Measurements from ENCODE around the gene PGM5. TPM values are rescaled to one million over a fixed set of nuclear protein-coding genes. Genes with fewer than 3 reads are reported as not detected.
"Not testable (repeated sequence)": the region's sequence is repeated elsewhere in the genome, so short reads cannot be mapped to it uniquely, and the experiment has no call there.

The PGM5 gene
- total RNA-seq, 2 experiments from 2014 or later: not detected

GRCh38 chr9:68390737-68391136 is 34.3 kb downstream of the PGM5 start:
- BruUV-seq (replicated peaks); H4K20me1 ChIP-seq (ENCODE audit: insufficient read depth, low read length); DNase-seq (ENCODE audit: low spot score); H3K4me3 ChIP-seq (ENCODE audit: low read depth, low read length, poor library complexity, severe bottlenecking); H3K4me1 ChIP-seq (ENCODE audit: insufficient read depth, low read length, poor library complexity, severe bottlenecking); H3K79me2 ChIP-seq (ENCODE audit: insufficient read depth, low read depth, low read length); POLR2A ChIA-PET; H2AFZ ChIP-seq (ENCODE audit: low read length); H3K9me2 ChIP-seq (ENCODE audit: insufficient read depth, low read length); intact Hi-C loops (cut with micrococcal nuclease; ENCODE audit: unreplicated experiment); H3K4me2 ChIP-seq (ENCODE audit: low read length); H3K9me3 ChIP-seq (ENCODE audit: low read length); CTCF ChIA-PET (ENCODE audit: unreplicated experiment); H3K36me3 ChIP-seq (ENCODE audit: insufficient read depth, low read length); H3K27ac ChIP-seq (ENCODE audit: low read depth, low read length, poor library complexity, severe bottlenecking): not testable (repeated sequence)

DNA sequence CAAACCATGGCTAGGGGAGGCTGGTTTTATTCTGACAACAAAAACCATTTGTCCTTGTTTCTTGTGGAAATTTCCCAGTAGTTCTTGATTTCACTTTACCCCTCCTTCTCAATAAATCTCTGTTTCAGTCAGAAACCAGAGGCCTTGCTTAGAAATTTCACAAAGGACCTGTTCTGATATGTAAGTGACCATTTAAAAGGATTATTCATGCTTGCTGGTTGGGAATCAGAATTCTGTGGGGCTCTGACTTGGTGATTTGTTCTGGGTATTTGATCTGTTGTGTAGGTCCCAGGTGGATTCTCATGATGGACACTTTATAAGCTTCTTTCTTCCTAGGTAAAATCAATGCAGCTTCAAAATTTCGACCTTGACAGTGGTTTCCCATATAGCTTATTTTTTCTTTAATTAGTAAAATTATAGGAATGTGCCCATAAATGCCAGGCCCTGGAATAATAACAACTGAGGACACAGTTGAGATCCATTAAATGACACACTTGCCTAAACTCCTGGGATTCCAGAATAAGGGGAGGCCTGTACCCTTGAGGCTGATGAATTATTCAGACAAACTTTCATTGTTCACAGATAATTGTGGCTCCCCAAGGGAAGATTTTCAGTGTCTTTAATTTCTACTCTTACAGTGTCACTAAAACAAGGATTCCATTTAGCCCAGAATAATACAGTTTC is 40.1 kb downstream of the PGM5 start:
- H3K9me2 ChIP-seq (ENCODE audit: insufficient read depth, low read length); H3K4me1 ChIP-seq (ENCODE audit: insufficient read depth, low read length, poor library complexity, severe bottlenecking); H3K9me3 ChIP-seq (ENCODE audit: low read length); DNase-seq (ENCODE audit: low spot score); H3K4me2 ChIP-seq (ENCODE audit: low read length); H2AFZ ChIP-seq (ENCODE audit: low read length); BruUV-seq (replicated peaks); H3K36me3 ChIP-seq (ENCODE audit: insufficient read depth, low read length); POLR2A ChIA-PET; H3K79me2 ChIP-seq (ENCODE audit: insufficient read depth, low read depth, low read length); H4K20me1 ChIP-seq (ENCODE audit: insufficient read depth, low read length); H3K27ac ChIP-seq (ENCODE audit: low read depth, low read length, poor library complexity, severe bottlenecking); CTCF ChIA-PET (ENCODE audit: unreplicated experiment); H3K4me3 ChIP-seq (ENCODE audit: low read depth, low read length, poor library complexity, severe bottlenecking): not testable (repeated sequence)
- intact Hi-C loops (cut with micrococcal nuclease; ENCODE audit: unreplicated experiment): loop anchor here (5.0 kb wide), 1 partner anchor 51 kb away; no protein-coding TSS in a partner anchor

- H3K4me3 ChIP-seq (ENCODE audit: low read depth, low read length, poor library complexity, severe bottlenecking); H3K9me2 ChIP-seq (ENCODE audit: insufficient read depth, low read length); H3K9me3 ChIP-seq (ENCODE audit: low read length); H4K20me1 ChIP-seq (ENCODE audit: insufficient read depth, low read length); H3K4me1 ChIP-seq (ENCODE audit: insufficient read depth, low read length, poor library complexity, severe bottlenecking); H3K36me3 ChIP-seq (ENCODE audit: insufficient read depth, low read length); DNase-seq (ENCODE audit: low spot score); H3K4me2 ChIP-seq (ENCODE audit: low read length); H3K27ac ChIP-seq (ENCODE audit: low read depth, low read length, poor library complexity, severe bottlenecking); POLR2A ChIA-PET; H2AFZ ChIP-seq (ENCODE audit: low read length); BruUV-seq (replicated peaks); CTCF ChIA-PET (ENCODE audit: unreplicated experiment); H3K79me2 ChIP-seq (ENCODE audit: insufficient read depth, low read depth, low read length): not testable (repeated sequence)
- intact Hi-C loops (cut with micrococcal nuclease; ENCODE audit: unreplicated experiment): loop anchor here (5.0 kb wide), 1 partner anchor 50 kb away; no protein-coding TSS in a partner anchor
These were observed 40.6 kb downstream of the PGM5 start for GRCh38 chr9:68397095-68397423.

DNA sequence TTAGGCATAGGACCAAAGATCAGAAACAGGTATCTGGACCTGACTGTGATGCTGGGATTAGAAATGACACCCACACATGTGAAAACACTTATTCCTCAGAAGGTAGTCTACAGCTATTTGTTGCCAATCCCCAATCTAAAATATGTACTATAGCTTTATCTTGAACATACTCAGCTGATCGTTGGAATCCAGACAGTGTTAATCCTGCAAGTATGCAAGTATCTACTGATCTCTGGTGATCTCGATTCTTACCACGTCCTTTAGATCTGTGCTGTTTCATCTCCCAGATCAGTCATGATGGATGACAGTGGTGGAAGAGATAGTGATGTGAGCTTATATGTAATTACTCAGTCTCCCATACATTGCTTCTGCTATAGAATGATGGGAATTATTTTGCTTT is 41.4 kb downstream of the PGM5 start:
- intact Hi-C loops (cut with micrococcal nuclease; ENCODE audit: unreplicated experiment): loop anchor here (5.0 kb wide), 1 partner anchor 50 kb away; no protein-coding TSS in a partner anchor
- DNase-seq (ENCODE audit: low spot score); POLR2A ChIA-PET; H3K4me1 ChIP-seq (ENCODE audit: insufficient read depth, low read length, poor library complexity, severe bottlenecking); H3K4me2 ChIP-seq (ENCODE audit: low read length); H4K20me1 ChIP-seq (ENCODE audit: insufficient read depth, low read length); H2AFZ ChIP-seq (ENCODE audit: low read length); H3K27ac ChIP-seq (ENCODE audit: low read depth, low read length, poor library complexity, severe bottlenecking); H3K9me2 ChIP-seq (ENCODE audit: insufficient read depth, low read length); H3K79me2 ChIP-seq (ENCODE audit: insufficient read depth, low read depth, low read length); CTCF ChIA-PET (ENCODE audit: unreplicated experiment); H3K36me3 ChIP-seq (ENCODE audit: insufficient read depth, low read length); H3K9me3 ChIP-seq (ENCODE audit: low read length); BruUV-seq (replicated peaks); H3K4me3 ChIP-seq (ENCODE audit: low read depth, low read length, poor library complexity, severe bottlenecking): not testable (repeated sequence)

- DNase-seq (ENCODE audit: low spot score); H3K4me2 ChIP-seq (ENCODE audit: low read length); H3K9me2 ChIP-seq (ENCODE audit: insufficient read depth, low read length); H3K9me3 ChIP-seq (ENCODE audit: low read length); H3K79me2 ChIP-seq (ENCODE audit: insufficient read depth, low read depth, low read length); H4K20me1 ChIP-seq (ENCODE audit: insufficient read depth, low read length); H3K4me3 ChIP-seq (ENCODE audit: low read depth, low read length, poor library complexity, severe bottlenecking); CTCF ChIA-PET (ENCODE audit: unreplicated experiment); H3K36me3 ChIP-seq (ENCODE audit: insufficient read depth, low read length); H3K4me1 ChIP-seq (ENCODE audit: insufficient read depth, low read length, poor library complexity, severe bottlenecking); H2AFZ ChIP-seq (ENCODE audit: low read length); H3K27ac ChIP-seq (ENCODE audit: low read depth, low read length, poor library complexity, severe bottlenecking); POLR2A ChIA-PET; BruUV-seq (replicated peaks): not testable (repeated sequence)
- intact Hi-C loops (cut with micrococcal nuclease; ENCODE audit: unreplicated experiment): loop anchor here (5.0 kb wide), 1 partner anchor 49 kb away; no protein-coding TSS in a partner anchor
These were observed 41.9 kb downstream of the PGM5 start for GRCh38 chr9:68398324-68398723.

DNA sequence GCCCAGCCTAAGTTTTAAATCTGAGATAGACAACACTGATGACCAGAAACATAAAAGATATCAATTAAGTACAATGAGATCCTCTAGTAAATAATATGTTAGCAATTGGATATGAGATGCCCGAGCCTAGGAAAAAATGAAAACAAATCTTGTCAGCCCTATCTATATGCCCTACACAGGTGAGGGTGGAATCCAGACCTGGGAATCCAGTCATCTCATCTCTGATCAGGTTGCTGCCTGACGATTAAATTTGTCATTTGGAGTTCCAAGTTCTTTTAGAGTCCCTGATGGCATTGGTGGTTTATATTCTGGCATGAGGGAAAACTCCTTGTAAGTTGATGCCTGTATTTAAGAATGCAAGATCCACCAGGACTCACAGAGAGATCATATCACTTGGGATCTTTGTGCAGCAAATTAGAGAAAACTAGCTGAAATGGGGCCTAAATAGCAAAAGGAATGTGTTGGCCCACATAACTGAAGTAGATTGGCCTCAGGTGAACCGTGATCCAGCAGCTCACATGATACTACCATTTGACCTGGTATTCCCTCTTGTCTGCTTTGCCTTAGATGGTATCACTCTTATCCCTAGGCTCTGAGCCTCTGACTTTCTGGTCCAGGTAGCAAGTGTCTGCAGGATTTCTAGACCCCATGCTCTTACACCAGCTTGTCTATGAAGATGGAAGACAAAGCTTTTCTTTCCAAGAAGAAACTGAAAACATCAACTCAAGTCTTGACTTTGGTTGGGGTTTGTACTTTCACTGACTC is 48.2 kb downstream of the PGM5 start:
- POLR2A ChIA-PET; CTCF ChIA-PET (ENCODE audit: unreplicated experiment); H2AFZ ChIP-seq (ENCODE audit: low read length); H3K79me2 ChIP-seq (ENCODE audit: insufficient read depth, low read depth, low read length); DNase-seq (ENCODE audit: low spot score); H3K4me2 ChIP-seq (ENCODE audit: low read length); H3K9me3 ChIP-seq (ENCODE audit: low read length); H3K4me1 ChIP-seq (ENCODE audit: insufficient read depth, low read length, poor library complexity, severe bottlenecking); H3K9me2 ChIP-seq (ENCODE audit: insufficient read depth, low read length); H3K27ac ChIP-seq (ENCODE audit: low read depth, low read length, poor library complexity, severe bottlenecking); H3K4me3 ChIP-seq (ENCODE audit: low read depth, low read length, poor library complexity, severe bottlenecking); H3K36me3 ChIP-seq (ENCODE audit: insufficient read depth, low read length); H4K20me1 ChIP-seq (ENCODE audit: insufficient read depth, low read length); intact Hi-C loops (cut with micrococcal nuclease; ENCODE audit: unreplicated experiment); BruUV-seq (replicated peaks): not testable (repeated sequence)
